K562 (cell line): ENCODE measurements around the gene PRR14L. TPM values are rescaled to one million over a fixed set of nuclear protein-coding genes. Genes with fewer than 3 reads are reported as not detected.

Experiments
- ARID3A ChIP-seq: IDR thresholded peaks from 2 replicates; pipeline ENCODE4 v1.6.1; 2012; ENCODE audit warnings: low read depth, low read length, improper control_type of control experiment, borderline replicate concordance
- CLOCK ChIP-seq: fragments of 250-450 bp; sonication (Bioruptor Pico); IDR thresholded peaks from 2 replicates; pipeline ENCODE4 v1.4.0; 2020; ENCODE audit warnings: mild to moderate bottlenecking, moderate library complexity, borderline replicate concordance
- MAFK ChIP-seq: IDR thresholded peaks from 2 replicates; pipeline ENCODE4 v1.6.1; 2011; ENCODE audit warnings: low read length, improper control_type of control experiment
- MBD2 ChIP-seq: sonication (generic); IDR thresholded peaks from 2 replicates; pipeline ENCODE4 v1.6.1; 2016; ENCODE audit warnings: low read depth, borderline replicate concordance
- PKNOX1 ChIP-seq: fragments of 450-650 bp; IDR thresholded peaks from 2 replicates; pipeline ENCODE4 v1.6.1; 2016
- RFX7 ChIP-seq: fragments of 250-450 bp; sonication (Bioruptor Pico); IDR thresholded peaks from 2 replicates; pipeline ENCODE4 v1.5.1; 2021; ENCODE audit warnings: mild to moderate bottlenecking
- RUNX1 ChIP-seq: sonication (generic); IDR thresholded peaks from 2 replicates; pipeline ENCODE4 v1.6.1; 2016; ENCODE audit warnings: antibody characterized with exemption, low read depth
- SMC3 ChIP-seq: conservative IDR thresholded peaks from 2 replicates; pipeline ENCODE4 v1.6.1; 2011; ENCODE audit warnings: low read depth, low read length, improper control_type of control experiment; ENCODE audit not compliant: insufficient read depth
- ZC3H8 ChIP-seq: fragments of 450-650 bp; IDR thresholded peaks from 2 replicates; pipeline ENCODE4 v1.6.1; 2017
- ZNF197 ChIP-seq: fragments of 200-800 bp; sonication (Bioruptor generic); IDR thresholded peaks from 2 replicates; pipeline ENCODE4 v1.6.1; 2016; ENCODE audit warnings: low read depth, missing genetic modification characterization, missing compliant biosample characterization
- ZNF407 ChIP-seq: fragments of 450-650 bp; IDR thresholded peaks from 2 replicates; pipeline ENCODE4 v1.6.1; 2016; ENCODE audit warnings: low read depth
- ZNF644 ChIP-seq: fragments of 200-800 bp; sonication (Bioruptor generic); IDR thresholded peaks from 2 replicates; pipeline ENCODE4 v1.6.1; 2016; ENCODE audit warnings: low read depth, missing genetic modification characterization, missing compliant biosample characterization
- ZZZ3 ChIP-seq: fragments of 450-650 bp; IDR thresholded peaks from 2 replicates; pipeline ENCODE4 v1.6.1; 2016; ENCODE audit warnings: antibody characterized with exemption, mild to moderate bottlenecking, moderate library complexity
- polyA plus RNA-seq, 8 experiments: library from polyadenylated mRNA; depleted of rRNA in 4 of 8; stranded (reverse) in 5 of 8; unstranded in 3 of 8; fragments of >200 nt; fragmentation: Nextera tagmentation in 2 of 8; fragmentation: Illumina TruSeq in 1 of 8; extraction: Ambion mirVana in 2 of 8; extraction: Trizol in 1 of 8; gene quantifications; 2 replicates each; pipeline versions ENCODE4 v1.2.1 to v1.2.3, GENCODE V29; 2011 to 2014; ENCODE audit warnings: inconsistent platforms in 1 of 8, missing spikeins in 1 of 8
- total RNA-seq, 7 experiments: library from RNA; depleted of rRNA in 6 of 7; stranded (reverse); fragments of >200 nt in 6 of 7; fragmentation: Illumina TruSeq in 2 of 7; extraction: Trizol in 2 of 7; gene quantifications; 2 replicates each; pipeline versions ENCODE4 v1.2.1 to v1.2.3, GENCODE V29; 2011 to 2021; ENCODE audit warnings: low replicate concordance in 1 of 7

PRR14L gene
- total and polyA plus RNA-seq, 9 of the 15 experiments (the other 6 are each of a cell fraction or from before 2014, with no cell fraction given), result 2.8 to 36.3 (median 12.3) TPM

- TF ChIP-seq ZNF407 (no peak), RUNX1 (no peak), RFX7 (CRISPR knock-in tag) (no peak), MAFK (no peak), MBD2 (no peak; the same call in 1 of the 2 replicates), ZZZ3 (peak; percentile 91), ZNF644 (tag) (peak; percentile 3; the same call in 1 of the 2 replicates), CLOCK (CRISPR knock-in tag) (no peak), ZC3H8 (no peak), ZNF197 (0 out of 2 replicates have a peak, but pooled peaks have one; percentile 43), SMC3 (no peak), ARID3A (no peak), PKNOX1 (no peak)
These were observed 3.9 kb upstream of the PRR14L start, which contains the start of gene DEPDC5 (continued) for GRCh38 chr22:31753634-31754501.
